ENCODE data around the gene ORM1. TPM values are rescaled to one million over a fixed set of nuclear protein-coding genes. Genes with fewer than 3 reads are reported as not detected.
"Not testable (repeated sequence)": the region's sequence is repeated elsewhere in the genome, so short reads cannot be mapped to it uniquely, and the experiment has no call there.

ORM1 gene
- total RNA-seq, 1 donor from 2014 or later, result not detected

GRCh38 chr9:114324492-114324891 lies 1.6 kb downstream of the ORM1 start:
- DNase-seq (ENCODE audit: low read depth, low spot score), result no peak

GRCh38 chr9:114324965-114325364 lies 2.1 kb downstream of the ORM1 start:
- not testable (repeated sequence) for H3K36me3 Mint-ChIP-seq (ENCODE audit: low read depth); H3K27ac Mint-ChIP-seq (ENCODE audit: unreplicated experiment); H3K27me3 Mint-ChIP-seq (ENCODE audit: low read depth); H3K9me3 Mint-ChIP-seq; DNase-seq (ENCODE audit: low read depth, low spot score); H3K4me1 Mint-ChIP-seq; H3K4me3 Mint-ChIP-seq

More at GRCh38 chr9:114324492-114324891, 1.6 kb downstream of the ORM1 start:
- no peak for TF ChIP-seq CTCF (conservative IDR thresholded peaks at IDR 0.05)
- no peaks in the 10 kb centered on the region for H3K4me1 Mint-ChIP-seq
- H3K27ac Mint-ChIP-seq (ENCODE audit: unreplicated experiment), result no peak overlapping the region
- no peaks in the 10 kb centered on the region for H3K27me3 Mint-ChIP-seq (ENCODE audit: low read depth)
- H3K36me3 Mint-ChIP-seq (ENCODE audit: low read depth), result no peaks in the 10 kb centered on the region
- H3K4me3 Mint-ChIP-seq, result no peak overlapping the region
- no peaks in the 10 kb centered on the region for H3K9me3 Mint-ChIP-seq

GRCh38 chr9:114325684-114326254 lies 2.9 kb downstream of the ORM1 start:
- H3K9me3 Mint-ChIP-seq; H3K4me3 Mint-ChIP-seq; H3K27me3 Mint-ChIP-seq (ENCODE audit: low read depth); DNase-seq (ENCODE audit: low read depth, low spot score); H3K36me3 Mint-ChIP-seq (ENCODE audit: low read depth); H3K4me1 Mint-ChIP-seq; H3K27ac Mint-ChIP-seq (ENCODE audit: unreplicated experiment): not testable (repeated sequence)

- Mint-ChIP-seq H3K4me3 (no peak overlapping the region), H3K27ac (ENCODE audit: unreplicated experiment) (no peak overlapping the region), H3K27me3 (ENCODE audit: low read depth) (no peaks in the 10 kb centered on the region), H3K4me1 (no peaks in the 10 kb centered on the region), H3K36me3 (ENCODE audit: low read depth) (no peaks in the 10 kb centered on the region), H3K9me3 (no peaks in the 10 kb centered on the region)
- no peak for DNase-seq (ENCODE audit: low read depth, low spot score)
- TF ChIP-seq CTCF (conservative IDR thresholded peaks at IDR 0.05), result no peak
Measured at GRCh38 chr9:114327749-114328148, 4.9 kb downstream of the ORM1 start.

GRCh38 chr9:114328357-114328820 lies 5.5 kb downstream of the ORM1 start:
- not testable (repeated sequence) for H3K4me3 Mint-ChIP-seq; H3K36me3 Mint-ChIP-seq (ENCODE audit: low read depth); H3K27me3 Mint-ChIP-seq (ENCODE audit: low read depth); H3K4me1 Mint-ChIP-seq; H3K27ac Mint-ChIP-seq (ENCODE audit: unreplicated experiment); H3K9me3 Mint-ChIP-seq; DNase-seq (ENCODE audit: low read depth, low spot score)

GRCh38 chr9:114328937-114329624 lies 6.2 kb downstream of the ORM1 start:
- not testable (repeated sequence) for H3K27me3 Mint-ChIP-seq (ENCODE audit: low read depth); H3K27ac Mint-ChIP-seq (ENCODE audit: unreplicated experiment)

GRCh38 chr9:114329625-114330022 lies 6.7 kb downstream of the ORM1 start, which contains the start of gene ORM2:
TSS of gene ORM2 (plus strand) at chr9:114329869. CDS start at chr9:114329905, 36 bp downstream.
- not testable (repeated sequence) for H3K27ac Mint-ChIP-seq (ENCODE audit: unreplicated experiment); H3K4me3 Mint-ChIP-seq; H3K4me1 Mint-ChIP-seq; H3K9me3 Mint-ChIP-seq; H3K36me3 Mint-ChIP-seq (ENCODE audit: low read depth); H3K27me3 Mint-ChIP-seq (ENCODE audit: low read depth); DNase-seq (ENCODE audit: low read depth, low spot score)

More at GRCh38 chr9:114328937-114329624, 6.2 kb downstream of the ORM1 start:
- not testable (repeated sequence) for H3K36me3 Mint-ChIP-seq (ENCODE audit: low read depth); H3K4me1 Mint-ChIP-seq; DNase-seq (ENCODE audit: low read depth, low spot score); H3K4me3 Mint-ChIP-seq; H3K9me3 Mint-ChIP-seq

GRCh38 chr9:114330636-114331035 lies 7.7 kb downstream of the ORM1 start:
- Mint-ChIP-seq H3K36me3 (ENCODE audit: low read depth) (peaks cover 3% of the 10 kb centered on the region), H3K4me3 (no peak overlapping the region), H3K27ac (ENCODE audit: unreplicated experiment) (no peak overlapping the region), H3K27me3 (ENCODE audit: low read depth) (no peaks in the 10 kb centered on the region), H3K4me1 (no peaks in the 10 kb centered on the region), H3K9me3 (no peaks in the 10 kb centered on the region)
- TF ChIP-seq CTCF (conservative IDR thresholded peaks at IDR 0.05), result no peak
- no peak for DNase-seq (ENCODE audit: low read depth, low spot score)

- not testable (repeated sequence) for DNase-seq (ENCODE audit: low read depth, low spot score); H3K4me1 Mint-ChIP-seq; H3K27me3 Mint-ChIP-seq (ENCODE audit: low read depth); H3K9me3 Mint-ChIP-seq; H3K27ac Mint-ChIP-seq (ENCODE audit: unreplicated experiment); H3K4me3 Mint-ChIP-seq; H3K36me3 Mint-ChIP-seq (ENCODE audit: low read depth)
Measured at GRCh38 chr9:114331229-114332195, 8.6 kb downstream of the ORM1 start.

- H3K27ac Mint-ChIP-seq (ENCODE audit: unreplicated experiment); H3K36me3 Mint-ChIP-seq (ENCODE audit: low read depth); H3K4me3 Mint-ChIP-seq; H3K27me3 Mint-ChIP-seq (ENCODE audit: low read depth); DNase-seq (ENCODE audit: low read depth, low spot score); H3K9me3 Mint-ChIP-seq; H3K4me1 Mint-ChIP-seq: not testable (repeated sequence)
Measured at GRCh38 chr9:114332474-114333040, 9.7 kb downstream of the ORM1 start.
